NCI-H2081 treated with DMSO at 0.1 percent for 48 hours (cell line): ENCODE results near the gene CLIC4.
"Not testable (repeated sequence)": the region's sequence is repeated elsewhere in the genome, so short reads cannot be mapped to it uniquely, and the experiment has no call there.

Experiments
- DNase-seq: peaks from one replicate; lab custom pipeline; 2025; lab: John Stamatoyannopoulos, UW

Gene CLIC4

GRCh38 chr1:24878775-24879742 lies 133.8 kb downstream of the CLIC4 start:
- DNase-seq, result no peak

GRCh38 chr1:24881034-24881433 lies 135.8 kb downstream of the CLIC4 start:
- no peak for DNase-seq

- DNase-seq, result no peak
Measured at GRCh38 chr1:24884751-24885150, 139.5 kb downstream of the CLIC4 start.

- no peak for DNase-seq
Measured at GRCh38 chr1:24886241-24886640, 141.0 kb downstream of the CLIC4 start.

GRCh38 chr1:24888061-24888970 lies 143.1 kb downstream of the CLIC4 start:
- no peak for DNase-seq

- no peak for DNase-seq
Measured at GRCh38 chr1:24888971-24889676, 143.9 kb downstream of the CLIC4 start.

GRCh38 chr1:24890887-24891286 lies 145.6 kb downstream of the CLIC4 start:
- no peak for DNase-seq

GRCh38 chr1:24891367-24891766 lies 146.1 kb downstream of the CLIC4 start:
- not testable (repeated sequence) for DNase-seq

GRCh38 chr1:24892188-24893153 lies 147.2 kb downstream of the CLIC4 start:
- no peak for DNase-seq

GRCh38 chr1:24893431-24893830 lies 148.2 kb downstream of the CLIC4 start:
- no peak for DNase-seq
